ENCODE data around the gene INO80E. TPM values are rescaled to one million over a fixed set of nuclear protein-coding genes. Genes with fewer than 3 reads are reported as not detected.
A peak's percentile ranks its signal among the peaks of the same experiment; 100 is the strongest.
"Not testable (repeated sequence)": the region's sequence is repeated elsewhere in the genome, so short reads cannot be mapped to it uniquely, and the experiment has no call there.

INO80E gene
- total RNA-seq, 1 experiment from 2014 or later: 104 TPM

GRCh38 chr16:30011714-30012504 lies 15.9 kb downstream of the INO80E start:
- no peak overlapping the region for H3K27ac ChIP-seq (ENCODE audit: low read length)
- H3K4me3 ChIP-seq (ENCODE audit: low read depth in 2 of 2, low read length in 2 of 2): peak overlapping the region in 1 of 2 experiments; percentile 51; a peak in 1 of 4 replicates
- H3K9me3 ChIP-seq (ENCODE audit: control insufficient read depth, insufficient read depth, low read depth, low read length): no peaks in the 10 kb centered on the region
- H3K27me3 ChIP-seq (ENCODE audit: control insufficient read depth, insufficient read depth, low read length): no peaks in the 10 kb centered on the region
- ChIA-PET CTCF (interaction anchor here (0.6 kb wide), 1 partner anchor 1031 kb away, joined by 3 read pairs; no protein-coding TSS in a partner anchor), POLR2A (interaction anchor here (0.6 kb wide), 3 partner anchors 41 to 192 kb away, joined by 3 to 8 read pairs (median 6); no protein-coding TSS in a partner anchor)
- H3K36me3 ChIP-seq (ENCODE audit: control insufficient read depth, insufficient read depth, low read length): no peaks in the 10 kb centered on the region
- intact Hi-C loops (cut with micrococcal nuclease; ENCODE audit: unreplicated experiment) (no loop called here), in situ Hi-C loops (cut with HindIII; ENCODE audit: low pct_unique_long_range_greater_than_20kb, low sequenced_read_pairs) (no loop called here)
- no TSS peak for BruUV-seq (replicated peaks)
- ATAC-seq (no peak), DNase-seq (ENCODE audit: low read depth, low spot score) (no peak)
- no peaks in the 10 kb centered on the region for H3K4me1 ChIP-seq (ENCODE audit: control insufficient read depth, insufficient read depth, low read length)
- no peak for TF ChIP-seq POLR2AphosphoS5 (IDR thresholded peaks at IDR 0.05; ENCODE audit: low read depth, low read length)
- no peak for TF ChIP-seq SIN3A (IDR thresholded peaks at IDR 0.05; ENCODE audit: borderline replicate concordance, insufficient read depth, low read depth, low read length)
- TF ChIP-seq CTCF (IDR thresholded peaks at IDR 0.05): no peak
- no peak for TF ChIP-seq TCF7L2 (IDR thresholded peaks at IDR 0.05; ENCODE audit: low read depth, low read length)
- TF ChIP-seq REST (IDR thresholded peaks at IDR 0.05; ENCODE audit: insufficient read depth in 1 of 2, low read depth in 2 of 2, low read length in 1 of 2): no peak

- H3K9me3 ChIP-seq (ENCODE audit: control insufficient read depth, insufficient read depth, low read depth, low read length); H3K4me3 ChIP-seq (ENCODE audit: low read depth in 2 of 2, low read length in 2 of 2); intact Hi-C loops (cut with micrococcal nuclease; ENCODE audit: unreplicated experiment); H3K27me3 ChIP-seq (ENCODE audit: control insufficient read depth, insufficient read depth, low read length); DNase-seq (ENCODE audit: low read depth, low spot score); H3K36me3 ChIP-seq (ENCODE audit: control insufficient read depth, insufficient read depth, low read length); in situ Hi-C loops (cut with HindIII; ENCODE audit: low pct_unique_long_range_greater_than_20kb, low sequenced_read_pairs); H3K27ac ChIP-seq (ENCODE audit: low read length); BruUV-seq (replicated peaks); ATAC-seq; H3K4me1 ChIP-seq (ENCODE audit: control insufficient read depth, insufficient read depth, low read length): not testable (repeated sequence)
- ChIA-PET CTCF (interaction anchor here (0.7 kb wide), 1 partner anchor 193 kb away, joined by 5 read pairs; no protein-coding TSS in a partner anchor), POLR2A (interaction anchor here (0.6 kb wide), 1 partner anchor 40 kb away, joined by 3 read pairs; no protein-coding TSS in a partner anchor)
Measured at GRCh38 chr16:30012598-30012997, 16.6 kb downstream of the INO80E start.

GRCh38 chr16:30015450-30015849 lies 19.4 kb downstream of the INO80E start:
- H3K27ac ChIP-seq (ENCODE audit: low read length); CTCF ChIA-PET; H3K4me3 ChIP-seq (ENCODE audit: low read depth in 2 of 2, low read length in 2 of 2); DNase-seq (ENCODE audit: low read depth, low spot score); ATAC-seq; in situ Hi-C loops (cut with HindIII; ENCODE audit: low pct_unique_long_range_greater_than_20kb, low sequenced_read_pairs); H3K9me3 ChIP-seq (ENCODE audit: control insufficient read depth, insufficient read depth, low read depth, low read length); H3K36me3 ChIP-seq (ENCODE audit: control insufficient read depth, insufficient read depth, low read length); H3K27me3 ChIP-seq (ENCODE audit: control insufficient read depth, insufficient read depth, low read length); H3K4me1 ChIP-seq (ENCODE audit: control insufficient read depth, insufficient read depth, low read length); BruUV-seq (replicated peaks); intact Hi-C loops (cut with micrococcal nuclease; ENCODE audit: unreplicated experiment): not testable (repeated sequence)
- POLR2A ChIA-PET: interaction anchor here (0.7 kb wide), 1 partner anchor 201 kb away, joined by 19 read pairs; no protein-coding TSS in a partner anchor
